Right lung (tissue), 5 donors: ENCODE data around the gene GRIK4. TPM values are rescaled to one million over a fixed set of nuclear protein-coding genes. Genes with fewer than 3 reads are reported as not detected.

ENCODE experiments used
- DNase-seq, 2 donors: peaks; one replicate each; pipeline ENCODE4 v3.0.0-alpha.2; 2013
- polyA plus RNA-seq, 5 donors: library from polyadenylated mRNA; unstranded; fragments of 120-200 nt; gene quantifications; one replicate each; pipeline versions ENCODE4 v1.2.1 to v1.2.3, GENCODE V29; 2013; ENCODE audit warnings: inconsistent platforms in 1 of 5, low replicate concordance in 1 of 5; ENCODE audit not compliant: insufficient read length in 5 of 5, insufficient read depth in 1 of 5

The GRIK4 gene
- polyA plus RNA-seq, 5 donors, result 6.3 to 10.2 (median 8.3) TPM

GRCh38 chr11:120878781-120879180 is 367.2 kb downstream of the GRIK4 start:
- DNase-seq, result no peak

GRCh38 chr11:120880498-120881175 is 369.1 kb downstream of the GRIK4 start:
- no peak for DNase-seq

GRCh38 chr11:120881596-120881995 is 370.0 kb downstream of the GRIK4 start:
- no peak for DNase-seq

- no peak for DNase-seq
These were observed 370.6 kb downstream of the GRIK4 start for GRCh38 chr11:120882175-120882574.

GRCh38 chr11:120883404-120884080 is 372.0 kb downstream of the GRIK4 start:
- peak in 1 of 2 donors; percentile 8 for DNase-seq

- DNase-seq, result no peak
These were observed 372.8 kb downstream of the GRIK4 start for GRCh38 chr11:120884154-120885020.

GRCh38 chr11:120890609-120891320 is 379.2 kb downstream of the GRIK4 start:
- DNase-seq, result no peak

GRCh38 chr11:120893440-120894201 is 382.1 kb downstream of the GRIK4 start:
- no peak for DNase-seq

- no peak for DNase-seq
These were observed 382.8 kb downstream of the GRIK4 start for GRCh38 chr11:120894202-120894985.

- DNase-seq, result no peak
These were observed 385.1 kb downstream of the GRIK4 start for GRCh38 chr11:120896687-120897086.

- DNase-seq, result no peak
These were observed 387.0 kb downstream of the GRIK4 start for GRCh38 chr11:120898568-120898967.

GRCh38 chr11:120899720-120900119 is 388.2 kb downstream of the GRIK4 start:
- DNase-seq, result no peak

- no peak for DNase-seq
These were observed 389.1 kb downstream of the GRIK4 start for GRCh38 chr11:120900643-120901042.

- no peak for DNase-seq
These were observed 392.1 kb downstream of the GRIK4 start for GRCh38 chr11:120903686-120904085.

- no peak for DNase-seq
These were observed 392.6 kb downstream of the GRIK4 start for GRCh38 chr11:120904116-120904515.

- no peak for DNase-seq
These were observed 395.2 kb downstream of the GRIK4 start for GRCh38 chr11:120906766-120907165.

- DNase-seq, result no peak
These were observed 396.4 kb downstream of the GRIK4 start for GRCh38 chr11:120907971-120908370.

GRCh38 chr11:120908461-120909181 is 397.1 kb downstream of the GRIK4 start:
- no peak for DNase-seq

- DNase-seq, result no peak
These were observed 398.3 kb downstream of the GRIK4 start for GRCh38 chr11:120909676-120910416.
